ENCODE data around the gene SUGP2.

GRCh38 chr19:19059837-19060611 lies 26.7 kb upstream of the SUGP2 start:
- no peak for TF ChIP-seq EZH2 (IDR thresholded peaks at IDR 0.05; ENCODE audit: insufficient read depth, poor library complexity, severe bottlenecking)
- no peak for TF ChIP-seq EZH2phosphoT487 (IDR thresholded peaks at IDR 0.05; ENCODE audit: insufficient read depth, low read depth)

All from GM23248 (cell line).